Activated CD4-positive, alpha-beta T cell treated with anti-CD3 and anti-CD28 coated beads for 48 hours (primary cell): Measurements from ENCODE around the gene IGBP1.
"Not testable (repeated sequence)": the region's sequence is repeated elsewhere in the genome, so short reads cannot be mapped to it uniquely, and the experiment has no call there.

Source experiments
- DNase-seq: peaks from one replicate; pipeline ENCODE4 v3.0.0-alpha.2; 2020

IGBP1 gene

GRCh38 chrX:70133303-70134115, at the start of gene IGBP1:
Gene IGBP1 (plus strand): TSS chrX:70133447. CDS start chrX:70133948, 501 bp downstream.
- DNase-seq: peak; percentile 79

DNA sequence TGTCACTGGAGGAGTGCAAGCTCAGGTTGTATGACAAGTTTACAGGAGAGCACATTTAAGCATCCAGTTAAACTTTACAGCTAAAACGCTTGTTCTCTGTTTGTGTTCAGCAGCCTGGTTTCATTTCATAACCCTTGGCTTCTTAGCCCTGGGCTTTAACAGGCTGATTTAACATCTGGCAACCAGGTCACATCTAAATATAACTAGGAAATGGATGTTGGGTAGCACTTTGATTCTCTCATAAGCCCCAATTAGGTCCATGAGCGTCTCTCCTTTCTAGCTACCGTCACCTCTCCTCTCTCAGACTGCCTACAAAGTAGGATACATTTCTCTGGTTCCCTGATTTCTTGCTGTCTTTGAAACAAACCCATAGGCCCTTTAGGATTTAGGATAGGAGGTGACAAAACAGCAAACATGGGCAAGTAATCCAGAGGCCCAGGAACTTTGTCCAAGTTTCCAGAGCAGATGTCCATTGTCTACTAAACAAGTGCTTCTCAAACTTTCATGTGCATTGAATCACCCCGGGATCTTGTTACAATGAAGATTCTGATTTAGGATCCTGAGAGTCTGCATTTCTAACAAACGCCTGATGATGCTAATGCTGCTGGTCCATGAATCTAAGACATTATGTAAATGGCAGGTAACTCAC, 48.5 kb upstream of the IGBP1 start:
- DNase-seq: no peak

DNA sequence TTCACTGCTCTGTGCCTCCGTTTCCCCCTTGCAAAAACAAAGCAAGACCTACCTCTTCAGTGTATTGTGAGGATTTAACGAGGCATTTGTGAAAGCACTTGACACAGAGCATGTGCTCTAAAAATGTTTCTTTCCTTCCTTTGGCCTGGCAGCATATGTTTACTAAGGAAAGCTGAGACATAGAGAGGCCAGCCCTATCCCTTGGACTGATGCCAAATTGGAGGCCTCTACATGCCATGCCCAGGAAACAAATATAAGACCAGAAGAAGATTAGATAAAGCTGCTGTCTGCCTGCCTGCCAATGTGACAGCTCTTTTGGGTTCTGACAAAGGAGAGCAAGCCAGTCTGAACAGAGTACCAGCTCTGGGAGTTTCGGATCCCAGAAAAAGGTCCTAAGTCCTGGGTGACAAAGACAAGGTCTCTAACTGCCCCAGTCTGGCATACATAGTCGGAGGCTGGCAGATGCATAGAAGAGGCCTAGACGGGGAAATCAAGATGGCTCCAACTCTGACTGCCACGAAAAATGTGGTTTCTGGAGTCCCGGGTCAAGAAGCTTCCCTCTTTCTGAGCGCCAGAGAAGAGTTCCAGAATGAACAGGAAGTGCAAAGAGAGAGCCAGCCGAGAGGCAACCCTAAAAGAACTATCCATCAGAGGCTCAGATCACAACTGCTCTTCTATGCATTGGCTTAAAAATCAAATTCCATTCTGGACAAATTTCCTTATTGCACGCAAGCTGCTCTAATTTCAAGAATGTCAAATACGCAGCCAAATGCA, 45.2 kb upstream of the IGBP1 start:
- no peak for DNase-seq

DNA sequence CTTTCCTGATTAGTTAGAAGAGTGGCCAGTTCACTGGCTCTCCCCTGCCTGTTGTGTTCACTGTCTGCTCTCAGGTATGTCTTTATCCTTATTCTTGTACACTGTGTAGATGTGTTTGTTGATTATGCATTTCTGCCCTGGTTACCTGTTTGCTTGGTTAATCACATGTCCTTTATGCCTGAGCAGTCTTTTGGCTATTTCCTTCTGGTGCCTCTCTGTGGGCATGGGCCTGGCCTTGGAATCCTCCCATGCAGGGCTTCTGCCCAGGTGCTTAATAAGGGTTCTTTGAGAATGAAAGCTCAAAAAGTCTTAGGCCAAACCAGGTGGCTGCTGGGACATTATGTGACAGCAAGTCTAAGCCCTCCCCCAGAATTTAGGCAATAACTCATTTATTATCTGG, 44.5 kb upstream of the IGBP1 start:
- no peak for DNase-seq

DNA sequence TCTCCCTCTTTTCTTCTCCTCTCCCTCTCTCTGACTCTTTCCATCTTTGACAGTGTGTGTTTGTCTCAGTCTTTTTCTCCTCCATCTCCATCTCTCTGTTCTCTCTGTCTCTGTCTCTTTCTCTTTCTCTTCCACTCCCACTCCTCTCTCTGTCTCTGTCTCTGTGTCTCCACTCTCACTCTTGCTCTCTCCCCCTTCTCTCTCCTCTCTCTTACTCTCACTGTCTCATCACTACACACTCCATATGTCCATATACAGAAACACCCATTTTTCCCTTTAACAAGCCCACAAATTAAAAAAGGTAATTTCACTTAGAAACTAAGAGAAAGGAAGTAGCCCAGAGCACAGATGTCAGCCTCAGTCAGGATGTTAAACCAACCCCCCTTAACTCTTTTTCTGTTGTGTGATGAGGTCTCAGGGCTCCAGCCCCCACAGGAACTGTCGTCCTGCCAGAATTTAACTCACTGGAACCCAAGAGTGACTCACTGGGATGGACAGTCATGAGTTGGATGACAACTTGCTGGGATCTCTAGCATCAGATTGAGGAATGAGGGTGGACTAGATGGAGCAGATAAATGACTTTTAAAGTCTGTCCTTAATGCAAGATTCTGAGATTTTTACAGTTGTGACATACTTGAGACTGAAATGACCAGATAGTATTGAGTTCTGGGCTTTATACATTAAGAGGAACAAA, 43.5 kb upstream of the IGBP1 start:
- DNase-seq: no peak

DNA sequence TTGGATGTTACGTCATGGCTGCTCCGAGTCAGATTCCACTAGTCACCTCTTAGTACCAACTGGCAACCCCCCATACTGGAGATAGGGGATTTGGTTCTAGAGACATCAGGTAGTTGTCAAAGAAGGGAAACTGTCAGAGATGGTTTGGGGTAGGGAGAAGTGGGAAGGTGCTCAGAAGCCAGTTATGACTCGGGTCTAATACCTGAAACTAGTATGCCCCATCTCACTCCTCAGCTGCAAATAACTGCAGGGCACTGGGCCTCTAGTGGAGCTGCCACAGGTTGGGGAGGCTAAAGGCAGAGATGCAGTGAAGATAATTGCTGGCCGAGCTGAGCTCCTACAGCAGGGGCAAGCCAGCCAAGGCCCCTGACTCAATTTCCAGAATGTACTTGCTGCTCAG, 41.0 kb upstream of the IGBP1 start:
- DNase-seq: peak; percentile 2

GRCh38 chrX:70096052-70096451, 37.2 kb upstream of the IGBP1 start:
- DNase-seq: no peak

- no peak for DNase-seq
Observed at GRCh38 chrX:70105229-70105628, 28.0 kb upstream of the IGBP1 start.

DNA sequence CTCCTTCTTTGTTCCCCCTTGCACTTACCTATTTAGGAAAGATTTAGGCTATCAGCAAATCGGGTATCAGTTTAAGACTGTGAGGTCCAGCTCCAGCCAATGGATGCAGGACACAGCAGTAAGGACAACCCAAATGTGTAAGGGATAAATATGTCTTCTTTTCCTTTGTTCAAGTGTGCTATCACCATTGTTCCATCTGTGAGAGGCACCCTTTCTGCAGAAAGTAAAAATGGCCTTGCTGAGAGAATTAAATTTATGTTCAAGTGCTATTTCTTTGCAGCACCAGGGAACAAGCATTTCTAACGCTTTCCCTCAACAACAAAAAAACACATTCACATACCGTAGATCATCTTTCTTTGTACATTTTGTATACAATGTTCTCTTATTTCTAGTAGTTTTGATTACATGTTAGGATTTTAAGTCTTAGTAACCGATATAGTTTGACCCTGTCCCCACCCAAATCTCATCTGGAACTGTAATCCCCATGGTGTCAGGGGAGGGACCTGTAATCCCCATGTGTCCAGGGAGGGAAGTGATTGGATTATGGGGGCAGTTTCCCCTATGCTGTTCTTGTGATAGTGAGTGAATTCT, 21.7 kb upstream of the IGBP1 start:
- DNase-seq: not testable (repeated sequence)

- no peak for DNase-seq
Observed at GRCh38 chrX:70117738-70118137, 15.5 kb upstream of the IGBP1 start.

DNA sequence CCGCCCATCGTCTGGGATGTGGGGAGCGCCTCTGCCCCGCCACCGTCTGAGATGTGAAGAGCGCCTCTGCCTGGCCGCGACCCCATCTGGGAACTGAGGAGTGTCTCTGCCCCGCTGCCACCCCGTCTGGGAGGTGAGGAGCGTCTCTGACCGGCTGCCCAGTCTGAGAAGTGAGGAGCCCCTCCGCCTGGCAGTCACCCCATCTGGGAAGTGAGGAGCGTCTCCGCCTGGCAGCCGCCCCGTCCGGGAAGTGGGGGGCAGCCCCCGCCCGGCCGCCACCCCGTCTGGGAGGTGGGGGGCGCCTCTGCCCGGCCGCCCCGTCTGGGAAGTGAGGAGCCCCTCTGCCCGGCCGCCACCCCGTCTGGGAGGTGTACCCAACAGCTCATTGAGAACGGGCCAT, 10.2 kb upstream of the IGBP1 start:
- not testable (repeated sequence) for DNase-seq

- DNase-seq: no peak
Observed at GRCh38 chrX:70124678-70125077, 8.6 kb upstream of the IGBP1 start.

- no peak for DNase-seq
Observed at GRCh38 chrX:70128071-70128470, 5.2 kb upstream of the IGBP1 start.

DNA sequence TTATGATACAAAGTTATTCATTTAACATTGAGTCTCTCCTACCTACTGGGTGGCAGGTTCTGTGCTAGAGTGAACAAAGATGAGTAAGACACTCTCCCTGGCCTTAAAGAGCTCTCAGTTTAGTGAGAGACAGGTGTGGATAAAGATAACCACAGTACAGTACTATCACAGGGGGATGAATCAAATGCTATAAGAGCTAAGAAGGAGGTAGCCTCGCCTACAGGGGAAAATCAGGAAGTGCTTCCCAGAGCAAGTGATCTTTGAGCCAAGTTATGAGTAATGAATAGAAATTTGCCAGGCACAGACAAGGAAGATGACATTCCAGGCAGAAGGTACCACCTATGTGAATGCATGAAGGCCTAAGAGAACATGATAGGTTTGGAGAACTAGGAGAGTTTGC, 3.4 kb upstream of the IGBP1 start:
- DNase-seq: no peak

DNA sequence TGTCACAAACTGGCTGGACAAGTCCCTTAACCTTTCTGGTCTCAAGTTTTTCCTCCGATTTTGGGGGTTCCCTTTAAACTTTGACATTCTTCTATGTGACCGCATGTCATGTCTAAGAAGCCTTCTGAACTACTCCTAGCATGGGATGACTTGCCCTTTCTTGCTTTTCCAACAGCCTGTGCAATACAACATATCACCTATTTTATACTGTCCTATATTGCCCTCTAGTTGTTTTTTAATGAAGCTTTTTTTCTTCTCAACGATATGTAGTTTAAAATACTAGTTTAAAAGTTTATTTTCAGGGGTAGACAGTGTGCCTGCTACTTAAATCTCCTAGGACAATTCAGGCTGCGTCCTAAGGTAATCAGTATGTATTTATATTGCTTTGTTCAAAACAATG, 1.0 kb upstream of the IGBP1 start:
- no peak for DNase-seq

DNA sequence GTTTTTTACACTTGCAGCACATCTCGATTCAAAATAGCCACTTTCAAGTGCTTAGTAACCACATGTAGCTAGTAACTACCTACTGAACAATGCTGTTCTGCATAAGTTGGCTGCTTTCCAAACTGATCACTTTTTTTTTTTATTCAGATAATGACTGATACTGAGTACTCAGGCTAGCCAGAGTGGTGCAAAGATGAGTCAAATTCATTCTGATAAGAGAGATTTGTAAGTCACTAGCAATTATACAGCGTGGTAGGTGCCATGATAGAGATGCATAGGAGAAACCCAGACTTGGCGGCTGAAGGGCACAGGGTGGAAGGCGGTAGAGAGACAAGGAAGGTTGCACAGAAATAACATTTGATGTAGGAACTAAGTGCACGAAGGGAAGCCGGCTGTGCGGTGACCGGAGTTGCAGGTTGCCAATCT, 357 bp upstream of the IGBP1 start:
- no peak for DNase-seq

- no peak for DNase-seq
Observed at GRCh38 chrX:70134116-70134477, 850 bp downstream of the IGBP1 start.

- no peak for DNase-seq
Observed at GRCh38 chrX:70138622-70139021, 5.4 kb downstream of the IGBP1 start.

GRCh38 chrX:70139736-70140135, 6.5 kb downstream of the IGBP1 start:
- no peak for DNase-seq

DNA sequence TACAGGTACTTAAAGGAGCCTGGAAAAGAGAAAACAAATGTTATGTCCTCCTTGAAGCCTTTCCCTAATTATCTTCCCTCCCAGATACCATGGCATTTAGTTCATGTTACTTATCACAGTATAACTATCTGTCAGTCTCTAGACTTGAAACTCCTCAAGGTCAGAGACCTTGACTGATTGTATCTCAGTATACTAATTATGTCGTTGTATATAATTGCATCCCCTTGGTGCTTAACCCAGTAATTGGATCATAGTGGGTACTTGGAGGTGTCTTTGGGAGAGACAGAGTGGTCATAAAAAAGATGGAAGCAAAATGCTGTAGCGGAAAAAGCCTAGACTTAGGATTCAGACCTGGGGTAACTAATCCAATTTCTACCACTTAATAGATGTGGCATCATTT, 8.1 kb downstream of the IGBP1 start:
- DNase-seq: no peak

DNA sequence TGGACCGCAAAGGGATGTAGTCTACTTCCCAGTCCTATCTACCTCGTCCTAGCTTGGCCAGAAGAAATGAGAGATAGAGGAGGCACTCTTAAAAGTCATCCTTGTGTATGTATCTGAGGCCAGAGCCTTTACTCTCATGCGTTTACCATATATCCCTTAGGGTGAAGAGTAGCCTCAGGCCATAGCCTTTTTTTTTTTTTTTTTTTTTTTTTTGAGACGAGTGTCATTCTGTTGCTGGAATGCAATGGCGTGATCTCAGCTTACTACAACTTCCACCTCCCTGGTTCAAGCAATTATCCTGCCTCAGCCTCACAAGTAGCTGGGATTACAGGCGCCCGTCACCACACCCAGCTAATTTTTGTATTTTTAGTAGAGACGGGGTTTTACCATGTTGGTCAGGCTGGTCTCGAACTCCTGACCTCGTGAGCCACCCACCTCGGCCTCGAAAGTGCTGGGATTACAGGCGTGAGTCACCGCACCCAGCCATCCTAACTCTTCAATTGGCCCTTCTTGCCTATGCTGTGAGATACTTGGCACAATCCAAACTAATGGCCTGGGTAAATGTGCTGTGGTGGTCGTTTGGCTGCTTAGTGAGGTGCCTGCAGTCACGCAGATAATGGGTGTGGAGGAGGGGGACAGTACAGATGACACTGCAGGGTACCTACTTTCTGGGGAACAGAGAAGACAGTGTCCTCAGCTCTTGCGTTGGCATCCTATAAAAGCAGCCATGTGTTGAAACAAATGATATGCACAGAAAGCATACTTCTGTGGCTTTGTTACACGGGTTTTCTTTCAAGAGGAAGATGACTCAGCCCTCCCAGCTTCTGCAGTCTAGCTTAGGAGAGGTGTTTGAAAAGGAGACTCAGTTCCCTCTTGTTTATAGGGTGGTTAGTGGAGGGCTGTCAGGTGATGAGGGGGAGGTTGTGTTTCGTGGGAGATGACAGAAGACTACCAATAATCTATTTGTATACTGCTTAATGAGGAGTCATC, 33.6 kb downstream of the IGBP1 start:
- no peak for DNase-seq
